Loucy (cell line): ENCODE results near the gene OR56A5.

Experiments used
- EZH2phosphoT487 ChIP-seq: fragments of 200-600 bp; IDR thresholded peaks from 2 replicates; pipeline ENCODE4 v1.6.1; 2018; ENCODE audit warnings: antibody characterized with exemption, mild to moderate bottlenecking, moderate library complexity, borderline replicate concordance
- TF ChIP-seq, protein P1 (sequence below): fragments of 200-600 bp; sonication (generic); conservative IDR thresholded peaks from 2 replicates; pipeline ENCODE4 v1.5.1; 2014; ENCODE audit warnings: mild to moderate bottlenecking, antibody characterized with exemption, low read length

GRCh38 chr11:5933116-5933515, 35.2 kb downstream of the OR56A5 start:
- TF ChIP-seq, protein P1, sequence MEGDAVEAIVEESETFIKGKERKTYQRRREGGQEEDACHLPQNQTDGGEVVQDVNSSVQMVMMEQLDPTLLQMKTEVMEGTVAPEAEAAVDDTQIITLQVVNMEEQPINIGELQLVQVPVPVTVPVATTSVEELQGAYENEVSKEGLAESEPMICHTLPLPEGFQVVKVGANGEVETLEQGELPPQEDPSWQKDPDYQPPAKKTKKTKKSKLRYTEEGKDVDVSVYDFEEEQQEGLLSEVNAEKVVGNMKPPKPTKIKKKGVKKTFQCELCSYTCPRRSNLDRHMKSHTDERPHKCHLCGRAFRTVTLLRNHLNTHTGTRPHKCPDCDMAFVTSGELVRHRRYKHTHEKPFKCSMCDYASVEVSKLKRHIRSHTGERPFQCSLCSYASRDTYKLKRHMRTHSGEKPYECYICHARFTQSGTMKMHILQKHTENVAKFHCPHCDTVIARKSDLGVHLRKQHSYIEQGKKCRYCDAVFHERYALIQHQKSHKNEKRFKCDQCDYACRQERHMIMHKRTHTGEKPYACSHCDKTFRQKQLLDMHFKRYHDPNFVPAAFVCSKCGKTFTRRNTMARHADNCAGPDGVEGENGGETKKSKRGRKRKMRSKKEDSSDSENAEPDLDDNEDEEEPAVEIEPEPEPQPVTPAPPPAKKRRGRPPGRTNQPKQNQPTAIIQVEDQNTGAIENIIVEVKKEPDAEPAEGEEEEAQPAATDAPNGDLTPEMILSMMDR: no peak
- TF ChIP-seq EZH2phosphoT487: no peak
